ENCODE measurements around the gene SEC62.

The SEC62 gene

DNA sequence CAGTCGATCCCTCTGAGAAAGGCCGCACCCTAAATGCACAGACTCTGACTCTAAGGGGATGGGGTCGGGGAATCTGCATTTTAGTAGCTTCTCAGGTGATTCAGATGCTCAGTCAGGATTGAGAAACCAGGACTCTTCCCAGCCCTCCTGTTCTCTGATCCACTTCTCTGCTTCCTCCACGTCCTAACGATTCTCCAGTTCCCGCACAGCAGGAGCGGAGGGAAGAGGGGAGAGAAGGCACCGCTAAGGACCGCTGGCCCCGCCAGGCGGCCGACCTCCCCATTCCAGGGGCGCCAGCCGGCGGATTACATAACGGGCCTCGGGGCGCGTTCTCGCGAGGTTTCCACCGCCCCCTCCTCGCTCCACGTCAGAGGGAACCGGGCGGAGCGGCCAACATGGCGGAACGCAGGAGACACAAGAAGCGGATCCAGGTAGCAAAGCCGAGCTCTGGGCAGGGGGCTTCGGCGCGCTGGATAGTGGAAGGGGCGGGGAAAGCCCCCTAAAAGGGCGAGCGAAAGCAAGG is at the start of gene SEC62:
Gene SEC62, plus strand, starts transcription at position 380 of the 523 bp plus-strand sequence. Its CDS starts 16 bp downstream, at position 396.
- H3K27ac Mint-ChIP-seq, result peak within 1 kb of the TSS; percentile 100
- peaks cover 56% of the 10 kb centered on the region for H3K4me1 Mint-ChIP-seq
- H3K4me3 Mint-ChIP-seq, result peak within 1 kb of the TSS; percentile 89 to 97

GRCh38 chr3:169923189-169923588 is 43.4 kb upstream of the SEC62 start:
- Mint-ChIP-seq H3K27ac (no peak overlapping the region), H3K4me3 (no peak overlapping the region), H3K27me3 (no peaks in the 10 kb centered on the region), H3K4me1 (no peaks in the 10 kb centered on the region), H3K9me3 (no peaks in the 10 kb centered on the region)
- DNase-seq, result no peak
- no peak for ATAC-seq

More for the DNA sequence above, at the start of gene SEC62:
- no peaks in the 10 kb centered on the region for H3K27me3 Mint-ChIP-seq
- H3K9me3 Mint-ChIP-seq, result peaks cover 8 to 9% of the 10 kb centered on the region in 2 donors
- ATAC-seq, result peak; percentile 93
- peak; percentile 93 to 94 for DNase-seq

GRCh38 chr3:169923831-169924230 is 42.8 kb upstream of the SEC62 start:
- Mint-ChIP-seq H3K4me3 (no peak overlapping the region), H3K27ac (no peak overlapping the region)

GRCh38 chr3:169929830-169930519 is 36.6 kb upstream of the SEC62 start:
- Mint-ChIP-seq H3K4me1 (no peaks in the 10 kb centered on the region), H3K9me3 (no peaks in the 10 kb centered on the region), H3K4me3 (no peak overlapping the region), H3K27ac (peak overlapping the region in 1 of 2 donors; percentile 48), H3K27me3 (peaks cover 15% of the 10 kb centered on the region)
- DNase-seq, result no peak
- ATAC-seq, result peak; percentile 64

More at GRCh38 chr3:169923831-169924230, 42.8 kb upstream of the SEC62 start:
- no peak for ATAC-seq
- no peak for DNase-seq
- H3K4me1 Mint-ChIP-seq, result no peaks in the 10 kb centered on the region
- H3K27me3 Mint-ChIP-seq, result no peaks in the 10 kb centered on the region
- H3K9me3 Mint-ChIP-seq, result no peaks in the 10 kb centered on the region

DNA sequence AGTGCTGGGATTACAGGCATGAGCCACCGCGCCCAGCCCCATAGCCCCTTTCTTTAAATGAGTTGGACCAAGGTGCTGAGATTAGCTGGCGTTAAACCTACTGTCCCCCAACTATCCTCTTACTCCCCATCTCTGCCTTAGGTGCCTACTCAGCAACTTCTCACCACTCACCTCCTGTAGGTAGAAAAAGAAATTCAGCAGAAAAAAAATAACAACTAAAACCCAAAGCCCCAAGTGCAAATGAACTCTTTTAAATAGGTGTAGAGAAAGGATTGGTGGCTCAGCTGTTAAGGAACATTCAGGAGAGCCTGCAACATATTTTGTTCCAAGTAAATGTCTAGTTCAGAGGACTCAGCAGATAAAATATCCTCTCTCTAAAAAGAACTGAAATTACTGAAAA is 35.8 kb upstream of the SEC62 start:
- DNase-seq, result no peak
- Mint-ChIP-seq H3K4me1 (no peaks in the 10 kb centered on the region), H3K4me3 (no peak overlapping the region), H3K27ac (peak overlapping the region in 1 of 2 donors; percentile 54), H3K27me3 (peaks cover 24% of the 10 kb centered on the region), H3K9me3 (no peaks in the 10 kb centered on the region)
- ATAC-seq, result no peak

DNA sequence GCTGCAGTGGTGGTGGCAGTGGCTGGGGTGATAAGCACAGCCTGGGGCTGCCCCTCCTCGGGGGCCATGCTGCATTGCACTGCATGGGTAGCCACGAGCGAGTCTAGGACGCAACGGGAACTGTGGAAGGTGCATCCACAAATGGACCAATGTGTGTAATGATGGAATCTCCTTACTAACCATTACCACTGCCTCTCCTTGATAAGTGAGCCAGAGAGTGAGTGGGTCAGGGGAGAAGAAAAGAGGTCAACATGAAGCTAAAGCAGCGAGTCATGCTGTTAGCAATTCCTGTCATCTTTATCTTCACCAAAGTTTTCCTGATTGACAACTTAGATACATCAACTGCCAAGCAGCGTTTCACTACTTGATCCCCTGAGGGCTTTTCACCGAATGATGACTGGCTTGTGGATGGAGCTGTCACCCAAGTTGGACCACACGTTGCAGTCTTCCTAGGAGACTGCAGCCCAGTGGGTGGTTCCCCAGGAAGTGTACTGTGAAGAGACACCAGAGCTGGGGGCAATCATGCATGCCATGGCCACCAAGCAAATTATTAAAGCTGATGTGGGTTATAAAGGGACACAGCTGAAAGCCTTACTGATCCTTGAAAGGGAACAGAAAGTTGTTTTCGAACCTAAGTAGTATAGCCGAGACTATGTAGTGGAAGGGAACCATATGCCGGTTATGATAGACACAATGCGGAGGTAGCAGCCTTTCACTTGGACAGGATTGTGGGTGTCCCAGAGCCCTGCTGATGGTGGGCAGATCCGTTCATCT is 34.7 kb upstream of the SEC62 start:
- ATAC-seq (no peak), DNase-seq (no peak)
- Mint-ChIP-seq H3K4me1 (no peaks in the 10 kb centered on the region), H3K27me3 (peaks cover 25% of the 10 kb centered on the region), H3K9me3 (no peaks in the 10 kb centered on the region), H3K4me3 (no peak overlapping the region), H3K27ac (no peak overlapping the region)

DNA sequence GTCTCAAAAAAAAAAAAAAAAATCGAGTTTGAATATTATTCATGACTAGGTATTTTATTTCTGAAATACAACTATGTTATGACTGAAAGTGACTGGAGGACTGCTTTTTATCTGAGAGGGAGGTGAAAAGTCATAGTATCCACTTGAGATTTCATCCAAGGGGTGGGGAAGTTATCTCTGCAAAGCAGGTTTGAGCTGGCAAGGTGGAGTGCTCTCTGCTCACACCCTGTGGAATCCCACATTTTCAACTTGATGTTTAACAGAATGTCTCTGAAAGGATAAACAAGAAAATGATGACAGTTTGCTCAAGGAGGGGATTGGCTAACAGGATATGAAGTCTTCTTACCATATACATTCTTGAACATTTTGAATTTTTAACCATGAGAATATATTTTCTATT is 27.3 kb upstream of the SEC62 start:
- Mint-ChIP-seq H3K27me3 (peaks cover 17% of the 10 kb centered on the region), H3K4me3 (no peak overlapping the region), H3K4me1 (peaks cover 21% of the 10 kb centered on the region), H3K27ac (no peak overlapping the region), H3K9me3 (no peaks in the 10 kb centered on the region)
- ATAC-seq (no peak), DNase-seq (no peak)

GRCh38 chr3:169939751-169940150 is 26.9 kb upstream of the SEC62 start:
- Mint-ChIP-seq H3K27me3 (peaks cover 12% of the 10 kb centered on the region), H3K4me3 (no peak overlapping the region), H3K9me3 (no peaks in the 10 kb centered on the region), H3K4me1 (peaks cover 21% of the 10 kb centered on the region), H3K27ac (no peak overlapping the region)
- DNase-seq (no peak), ATAC-seq (no peak)

- no peak overlapping the region for H3K4me3 Mint-ChIP-seq
- no peaks in the 10 kb centered on the region for H3K9me3 Mint-ChIP-seq
- no peak overlapping the region for H3K27ac Mint-ChIP-seq
- H3K4me1 Mint-ChIP-seq, result peaks cover 29% of the 10 kb centered on the region
- ATAC-seq (no peak), DNase-seq (no peak)
- H3K27me3 Mint-ChIP-seq, result peaks cover 4% of the 10 kb centered on the region
These were observed 26.0 kb upstream of the SEC62 start for GRCh38 chr3:169940470-169941181.

DNA sequence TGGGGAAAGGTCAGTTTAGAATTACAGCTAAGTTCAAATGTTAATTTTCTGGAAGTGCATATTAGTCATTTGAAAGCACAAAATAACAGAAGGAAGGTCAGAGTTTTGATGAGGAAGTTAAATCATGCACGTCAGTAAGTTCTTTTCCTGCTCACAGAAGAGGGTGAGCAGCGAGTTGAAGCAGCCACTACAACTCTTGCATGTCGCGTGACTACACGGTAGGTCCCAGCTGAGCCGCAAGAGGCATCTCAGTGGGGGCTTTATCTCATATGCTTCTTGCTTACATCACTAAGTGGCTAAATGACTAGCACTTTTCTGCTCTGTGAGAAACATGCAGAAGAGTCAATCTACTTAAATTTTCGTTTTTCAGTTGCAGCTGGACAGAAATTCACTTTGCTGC is 21.3 kb upstream of the SEC62 start:
- Mint-ChIP-seq H3K4me1 (peaks cover 49% of the 10 kb centered on the region), H3K4me3 (peak overlapping the region; percentile 36 to 64), H3K27me3 (no peaks in the 10 kb centered on the region), H3K27ac (peak overlapping the region in 1 of 2 donors; percentile 70), H3K9me3 (no peaks in the 10 kb centered on the region)
- ATAC-seq (peak; percentile 97), DNase-seq (peak; percentile 60 to 72)

GRCh38 chr3:169946336-169946735 is 20.3 kb upstream of the SEC62 start:
- ATAC-seq, result no peak

GRCh38 chr3:169948559-169949448 is 17.8 kb upstream of the SEC62 start:
- H3K27me3 Mint-ChIP-seq, result peaks cover under 1% of the 10 kb centered on the region
- H3K4me1 Mint-ChIP-seq, result peaks cover 42% of the 10 kb centered on the region
- ATAC-seq (no peak), DNase-seq (no peak)
- H3K27ac Mint-ChIP-seq, result no peak overlapping the region
- no peak overlapping the region for H3K4me3 Mint-ChIP-seq
- H3K9me3 Mint-ChIP-seq, result no peaks in the 10 kb centered on the region

More at GRCh38 chr3:169946336-169946735, 20.3 kb upstream of the SEC62 start:
- no peak for DNase-seq
- Mint-ChIP-seq H3K27me3 (no peaks in the 10 kb centered on the region), H3K4me1 (peaks cover 42% of the 10 kb centered on the region), H3K27ac (no peak overlapping the region), H3K9me3 (no peaks in the 10 kb centered on the region), H3K4me3 (no peak overlapping the region)

DNA sequence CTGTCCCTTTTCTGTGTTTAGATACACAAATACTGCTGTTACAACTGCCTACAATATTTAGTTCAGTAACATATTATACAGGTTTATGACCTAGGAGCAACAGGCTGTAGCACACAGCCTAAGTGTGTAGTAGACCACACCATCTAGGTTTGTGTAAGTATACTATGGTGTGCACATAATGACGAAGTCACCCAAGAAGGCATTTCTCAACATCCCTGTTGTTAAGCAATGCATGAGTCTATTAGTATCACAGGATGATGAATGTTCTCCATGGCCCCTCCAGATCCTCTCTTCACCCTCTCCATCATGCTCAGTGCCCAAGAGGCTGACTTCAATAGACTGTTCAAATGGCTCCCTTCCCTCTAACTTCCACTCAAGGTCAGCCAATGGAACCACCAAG is 14.6 kb upstream of the SEC62 start:
- H3K4me3 Mint-ChIP-seq, result no peak overlapping the region
- peaks cover 31% of the 10 kb centered on the region for H3K4me1 Mint-ChIP-seq
- no peaks in the 10 kb centered on the region for H3K9me3 Mint-ChIP-seq
- no peak for ATAC-seq
- DNase-seq, result no peak
- H3K27ac Mint-ChIP-seq, result no peak overlapping the region
- H3K27me3 Mint-ChIP-seq, result peaks cover 12% of the 10 kb centered on the region

DNA sequence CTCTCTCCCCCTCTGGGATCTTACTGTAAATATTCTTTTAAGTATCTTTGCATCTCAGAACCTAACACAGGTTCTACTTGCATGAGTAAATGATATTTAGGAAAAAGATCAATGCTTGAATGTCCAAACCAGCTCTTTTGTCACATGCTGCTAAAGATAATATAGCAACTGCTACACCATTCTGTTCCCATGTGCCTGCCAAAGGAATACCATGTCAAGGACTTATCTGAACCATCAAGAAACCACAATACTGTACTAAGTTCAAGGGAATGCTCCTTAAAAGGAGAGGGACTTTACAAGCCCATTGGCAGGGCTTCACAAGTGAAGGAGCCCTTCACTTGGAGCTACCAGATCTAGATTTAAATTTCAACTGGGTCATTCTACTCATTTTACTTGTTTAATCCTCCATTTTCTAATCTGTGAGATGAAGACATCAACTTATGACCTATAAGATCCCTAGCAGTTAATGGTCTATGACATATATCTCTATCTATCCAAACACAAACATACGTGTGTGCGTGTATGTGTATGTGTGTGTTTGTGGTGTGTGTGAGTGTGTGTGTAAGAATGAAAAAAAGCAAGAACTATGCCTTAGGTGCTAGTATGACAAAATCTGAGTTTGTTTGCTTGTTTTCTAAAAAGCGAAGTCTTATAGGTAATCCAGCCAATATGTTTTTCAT is 13.0 kb upstream of the SEC62 start:
- Mint-ChIP-seq H3K4me3 (no peak overlapping the region), H3K9me3 (no peaks in the 10 kb centered on the region), H3K27ac (no peak overlapping the region), H3K27me3 (peaks cover 12% of the 10 kb centered on the region), H3K4me1 (peaks cover 20% of the 10 kb centered on the region)
- no peak for ATAC-seq
- no peak for DNase-seq

Measured in stimulated activated naive CD8-positive, alpha-beta T cell treated with anti-CD3 and anti-CD28 coated beads, Interleukin-15, amount 100 ng/mL, for 72 hours (primary cell).